Stimulated activated CD4-positive, alpha-beta T cell treated with anti-CD3 and anti-CD28 coated beads, TNF-alpha, amount 100 ng/mL, for 1 hour (primary cell): ENCODE results near the gene FKBP5.
"Not testable (repeated sequence)": the region's sequence is repeated elsewhere in the genome, so short reads cannot be mapped to it uniquely, and the experiment has no call there.

Experiments
- DNase-seq, 3 donors: peaks; one replicate each; pipeline ENCODE4 v3.0.0-alpha.2; 2020; ENCODE audit warnings: low read depth in 3 of 3, low spot score in 1 of 3

The FKBP5 gene

DNA sequence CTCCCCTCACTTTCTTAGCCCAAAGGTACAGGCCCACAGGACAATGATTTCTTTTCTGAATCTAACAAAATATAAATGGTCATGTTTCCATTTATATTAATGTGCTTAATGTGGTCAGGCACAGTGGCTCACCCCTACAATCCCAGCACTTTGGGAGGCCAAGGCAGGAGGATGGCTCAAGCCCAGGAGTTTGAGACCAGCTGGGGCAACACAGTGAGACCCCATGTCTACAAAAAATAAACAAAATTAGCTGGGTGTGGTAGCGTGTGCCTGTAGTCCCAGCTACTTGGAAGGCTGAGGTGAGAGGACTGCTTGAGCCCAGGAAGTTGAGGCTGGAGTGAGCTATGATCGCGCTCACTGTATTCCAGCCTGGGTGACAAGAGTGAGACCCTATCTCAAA lies 98.8 kb downstream of the FKBP5 start:
- no peak for DNase-seq

DNA sequence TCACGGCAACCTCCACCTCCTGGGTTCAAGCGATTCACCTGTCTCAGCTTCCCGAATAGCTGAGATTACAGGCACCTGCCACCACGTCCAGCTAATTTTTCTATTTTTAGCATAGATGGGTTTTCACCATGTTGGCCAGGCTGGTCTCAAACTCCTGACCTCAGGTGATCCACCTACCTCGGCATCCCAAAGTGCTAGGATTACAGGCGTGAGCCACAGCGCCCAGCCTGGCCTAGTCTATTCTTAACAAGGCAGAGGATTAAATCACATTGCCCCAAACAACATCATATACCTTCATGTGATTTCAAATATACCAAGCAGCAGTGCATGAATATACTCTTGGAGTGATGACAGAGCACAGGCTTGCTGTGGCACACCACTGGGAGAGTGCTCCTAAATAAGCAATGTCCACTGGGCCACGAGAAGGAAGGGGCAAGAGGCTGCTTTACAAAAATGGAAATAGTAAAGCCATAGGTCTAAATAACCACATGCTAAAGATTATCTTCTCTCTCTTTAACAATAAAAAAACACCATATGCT lies 99.4 kb downstream of the FKBP5 start:
- no peak for DNase-seq

DNA sequence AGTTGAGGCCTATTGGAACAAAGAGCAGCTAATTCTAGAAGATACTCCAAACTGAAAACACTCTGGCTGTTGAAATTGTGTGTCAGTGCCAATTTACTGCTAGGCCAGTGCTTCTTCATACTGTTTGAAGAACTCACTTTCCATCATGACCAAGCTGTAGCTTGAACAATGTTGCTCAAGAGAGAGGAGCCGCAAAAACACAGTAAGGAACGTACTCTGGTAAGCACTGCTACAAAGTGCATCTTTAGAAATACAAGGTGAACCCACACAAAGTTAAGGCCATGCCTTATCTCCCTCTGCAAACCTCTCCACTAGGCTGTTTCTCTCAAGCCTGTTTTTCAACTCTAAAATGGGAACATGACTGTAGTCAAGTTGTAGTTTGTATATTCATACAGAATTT lies 101.5 kb downstream of the FKBP5 start:
- DNase-seq = no peak

DNA sequence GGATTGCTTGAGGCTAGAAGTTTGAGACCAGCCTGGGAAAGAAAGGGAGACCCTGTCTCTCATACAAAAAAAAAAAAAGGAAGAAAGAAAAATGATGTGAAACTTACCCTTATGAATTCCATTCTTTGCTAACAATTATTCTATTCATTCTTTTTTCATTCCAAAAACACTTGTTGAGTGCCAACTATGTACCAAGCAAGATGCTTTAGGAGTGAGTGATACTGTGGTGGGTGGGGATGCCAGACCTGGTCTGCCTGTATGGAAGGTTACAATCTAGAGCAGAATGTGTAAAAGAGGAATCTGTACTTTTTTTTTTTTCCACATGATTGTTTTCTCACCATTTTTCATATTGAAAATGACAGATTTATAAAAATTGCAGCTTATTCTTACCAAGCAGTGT lies 102.2 kb downstream of the FKBP5 start:
- no peak for DNase-seq

DNA sequence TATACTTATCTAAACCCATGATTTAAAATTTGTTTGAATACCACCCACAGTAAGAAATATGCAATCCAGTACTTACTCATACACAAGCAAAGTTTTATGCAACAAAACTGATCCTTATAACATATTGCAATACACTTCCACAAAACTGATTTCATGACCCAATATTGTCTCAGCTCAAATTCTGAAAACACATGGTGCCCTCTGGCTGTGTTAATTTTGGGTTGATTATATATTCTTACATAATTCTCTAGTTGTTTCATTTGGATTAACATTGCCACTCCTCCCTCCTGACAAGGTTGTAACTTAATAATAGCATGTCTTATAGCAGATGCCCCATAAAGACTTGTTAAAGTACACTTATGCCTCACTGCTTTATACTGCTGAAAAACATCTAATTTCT lies 103.1 kb downstream of the FKBP5 start:
- DNase-seq = no peak

DNA sequence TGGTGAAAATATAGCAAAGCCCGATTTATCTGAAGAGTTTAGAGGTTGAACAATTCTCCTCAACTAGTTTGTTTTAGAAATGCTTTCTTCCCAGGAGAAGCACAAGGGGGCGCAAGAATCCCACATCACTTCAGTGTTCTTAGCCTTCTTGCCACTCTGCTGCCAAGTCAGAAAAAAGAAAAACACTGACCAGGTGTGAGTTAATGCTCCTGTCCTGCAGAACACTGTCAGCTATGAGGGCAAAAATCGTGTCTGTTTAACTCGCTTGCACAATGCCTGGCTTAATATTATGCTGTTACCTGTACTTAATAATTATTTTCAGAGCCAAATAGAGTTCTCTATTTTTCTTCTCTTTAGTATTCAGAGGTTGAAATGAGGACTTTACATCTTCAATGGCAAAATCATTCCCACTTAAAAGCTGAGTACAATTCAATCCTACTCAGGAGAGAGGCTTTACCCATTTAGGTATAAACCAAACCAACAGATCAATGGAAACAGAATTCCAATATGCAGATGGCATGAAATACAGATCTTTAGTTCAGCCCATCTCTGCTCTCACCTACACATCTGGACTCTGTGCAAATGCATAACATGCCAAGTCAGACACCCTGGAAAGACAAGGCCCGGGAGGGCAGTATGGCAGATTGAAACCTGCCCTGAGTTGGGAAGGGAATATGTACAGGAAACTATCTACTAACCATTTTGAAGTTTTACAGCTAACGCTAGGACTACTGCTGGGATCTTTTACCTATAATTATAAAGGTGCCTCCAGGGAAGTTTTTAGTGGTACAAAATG lies 104.6 kb downstream of the FKBP5 start:
- peak; percentile 42 to 51 (median 42) for DNase-seq

DNA sequence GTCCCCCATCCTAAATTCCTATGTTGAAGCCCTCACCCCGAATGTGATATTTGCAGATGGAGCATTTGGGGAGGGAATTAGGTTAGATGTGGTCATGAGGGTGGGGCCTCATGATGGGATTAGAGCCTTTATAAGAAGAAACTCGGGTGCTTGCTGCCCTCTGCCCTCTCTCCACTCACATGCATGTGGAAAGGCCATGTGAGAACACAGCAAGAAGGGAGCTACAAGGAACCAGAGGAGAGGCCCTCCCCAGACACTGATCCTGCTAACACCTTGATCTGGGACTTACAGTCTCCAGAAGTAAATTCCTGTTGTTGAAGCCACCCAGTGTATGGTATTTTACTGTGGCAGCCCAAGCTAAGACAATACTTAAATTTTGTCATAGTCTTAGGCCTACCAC lies 106.4 kb downstream of the FKBP5 start:
- no peak for DNase-seq

DNA sequence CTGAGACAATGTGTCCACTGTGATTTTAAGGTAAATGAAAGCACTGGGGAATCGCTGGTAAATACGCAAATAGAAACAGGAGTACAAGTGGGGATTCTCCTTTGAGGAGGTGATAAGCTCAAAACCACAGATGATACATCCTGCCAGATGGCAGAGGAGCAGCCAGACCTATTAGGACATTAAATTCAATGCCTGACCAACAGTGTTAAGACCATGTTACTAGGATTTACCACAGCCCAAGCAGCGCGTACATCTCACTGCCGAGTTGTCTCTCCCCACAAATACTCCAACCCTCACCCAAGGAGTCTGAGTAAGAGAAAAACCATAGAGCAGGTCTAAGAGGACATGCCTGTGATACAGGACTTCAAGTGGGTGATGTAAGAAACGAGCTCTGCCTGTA lies 107.1 kb downstream of the FKBP5 start:
- DNase-seq = no peak

DNA sequence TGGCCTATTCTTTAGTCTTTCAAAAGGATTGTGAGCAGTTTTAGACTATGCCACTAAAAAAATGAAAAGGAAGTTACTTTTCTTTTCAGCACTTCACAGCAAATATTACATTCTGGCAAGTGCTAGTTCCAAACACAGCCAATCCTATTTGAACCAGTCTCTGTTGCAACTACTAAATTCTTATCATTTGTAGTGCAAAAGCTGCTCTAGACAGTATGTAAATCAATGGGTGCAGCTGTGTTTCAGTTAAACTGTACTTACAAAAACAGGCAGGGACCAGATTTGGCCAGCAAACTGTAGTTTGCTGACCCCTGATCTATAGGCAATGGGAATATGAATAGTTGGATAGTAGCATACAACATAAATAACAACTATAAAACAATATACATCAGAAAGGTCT lies 107.9 kb downstream of the FKBP5 start:
- no peak for DNase-seq

DNA sequence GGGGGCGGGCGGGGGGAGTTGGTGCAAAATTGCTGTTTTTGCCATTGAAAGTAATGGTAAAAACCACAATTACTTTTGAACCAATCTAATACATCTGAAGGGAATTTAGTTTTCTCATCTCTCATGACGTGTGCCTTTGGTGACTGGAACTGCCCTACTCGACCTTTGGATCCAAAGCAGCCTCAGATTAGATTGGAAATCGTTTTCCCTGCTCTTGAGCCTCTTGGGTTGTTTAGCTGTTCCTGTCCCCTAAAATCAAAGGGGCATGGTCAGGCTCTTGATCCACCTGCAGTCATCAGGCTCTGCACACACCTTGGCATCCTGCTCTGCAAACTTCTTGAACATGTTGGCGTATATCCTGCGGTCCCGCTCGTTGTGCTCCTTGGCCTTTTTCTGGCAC lies 112.0 kb downstream of the FKBP5 start:
- DNase-seq = no peak

DNA sequence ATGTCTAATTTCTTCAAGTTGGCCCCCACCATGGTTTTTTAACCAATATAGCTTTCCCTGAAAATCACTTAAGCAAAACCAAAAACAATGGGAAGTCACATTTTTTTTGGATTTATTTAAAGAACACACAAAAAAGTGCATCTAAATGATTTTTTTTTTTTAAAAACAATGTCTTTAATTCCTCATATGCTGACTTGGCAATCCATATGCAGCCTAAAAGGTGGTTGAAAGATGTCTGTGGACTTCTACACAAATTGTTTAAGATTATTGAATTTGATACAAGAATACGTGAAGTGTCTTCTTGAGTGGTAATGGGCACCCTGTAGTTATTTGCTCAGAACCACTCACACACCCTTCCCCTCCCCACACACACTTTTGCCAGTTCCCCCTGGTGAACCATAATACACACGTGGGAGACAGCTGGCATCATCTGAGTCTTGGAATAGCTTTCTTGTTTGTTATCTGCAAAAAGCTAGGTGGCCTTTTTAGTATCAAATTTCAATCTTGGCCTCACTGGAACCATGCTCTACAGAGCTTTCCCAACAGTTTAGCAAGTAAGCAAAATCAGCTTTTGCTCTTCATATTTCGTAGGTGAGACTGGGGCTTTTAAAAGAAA lies 115.1 kb downstream of the FKBP5 start:
- no peak for DNase-seq

DNA sequence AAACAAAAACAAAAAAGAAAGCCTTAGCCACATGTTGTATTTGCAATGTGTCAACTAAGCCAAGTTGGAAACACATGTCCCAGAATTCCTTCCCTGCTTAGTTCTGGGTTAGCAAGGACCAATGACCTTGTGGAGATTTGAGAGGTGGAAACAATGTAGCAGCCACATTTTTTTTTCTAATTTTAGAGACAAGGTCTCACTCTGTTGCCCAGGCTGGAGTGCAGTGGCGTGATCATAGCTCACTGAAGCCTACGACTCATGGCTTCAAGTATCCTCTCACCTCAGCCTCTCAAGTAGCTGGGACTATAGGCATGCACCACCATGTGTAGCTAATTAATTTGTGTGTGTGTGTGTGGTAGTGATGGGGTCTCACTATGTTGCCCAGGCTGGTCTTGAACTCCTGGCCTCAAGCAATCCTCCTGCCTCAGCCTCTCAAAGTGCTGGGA lies 117.8 kb downstream of the FKBP5 start:
- DNase-seq = not testable (repeated sequence)

DNA sequence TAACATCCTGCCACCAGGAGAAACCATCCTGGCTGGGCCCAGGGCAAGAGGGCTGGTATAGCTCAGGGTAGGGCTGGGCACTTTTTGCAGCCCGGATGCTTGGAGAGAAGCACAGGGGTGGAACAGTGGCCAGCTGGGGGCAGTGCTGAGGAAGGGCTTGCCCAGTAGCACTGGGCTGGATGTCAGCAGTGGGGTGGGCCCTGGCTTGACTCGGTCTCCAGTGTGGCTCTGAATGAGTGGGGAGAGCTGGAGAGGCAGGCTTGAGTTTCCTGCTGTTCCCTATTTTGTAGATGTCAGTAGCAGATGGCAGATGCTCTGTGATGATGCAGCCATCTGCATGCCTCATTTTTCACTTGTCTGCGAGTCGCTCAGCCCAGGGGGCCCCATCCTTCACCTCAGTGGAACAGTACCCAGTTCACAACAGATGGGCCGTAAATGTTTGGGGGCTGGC lies 119.7 kb downstream of the FKBP5 start:
- DNase-seq = peak in 1 of 3 donors; percentile 5

DNA sequence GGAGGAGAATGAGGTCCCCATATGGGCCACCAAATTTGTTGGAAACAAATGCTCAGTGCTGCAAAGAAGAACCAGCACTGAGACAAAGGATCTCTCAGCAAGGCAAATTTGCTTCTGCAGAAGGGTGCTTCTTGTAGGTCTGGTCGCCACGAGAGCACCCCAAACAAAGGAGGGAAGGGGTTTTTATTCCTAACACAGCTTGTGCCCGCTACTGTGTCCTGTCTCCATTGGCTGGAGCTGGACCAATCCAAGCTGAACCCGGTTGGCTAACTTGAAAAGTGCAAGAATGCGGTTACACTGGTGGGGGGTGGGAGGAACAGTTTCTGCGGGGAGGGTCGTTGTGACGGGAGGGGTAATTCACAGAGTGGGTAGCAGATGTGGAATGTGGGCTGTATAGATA lies 121.9 kb downstream of the FKBP5 start:
- DNase-seq = no peak

DNA sequence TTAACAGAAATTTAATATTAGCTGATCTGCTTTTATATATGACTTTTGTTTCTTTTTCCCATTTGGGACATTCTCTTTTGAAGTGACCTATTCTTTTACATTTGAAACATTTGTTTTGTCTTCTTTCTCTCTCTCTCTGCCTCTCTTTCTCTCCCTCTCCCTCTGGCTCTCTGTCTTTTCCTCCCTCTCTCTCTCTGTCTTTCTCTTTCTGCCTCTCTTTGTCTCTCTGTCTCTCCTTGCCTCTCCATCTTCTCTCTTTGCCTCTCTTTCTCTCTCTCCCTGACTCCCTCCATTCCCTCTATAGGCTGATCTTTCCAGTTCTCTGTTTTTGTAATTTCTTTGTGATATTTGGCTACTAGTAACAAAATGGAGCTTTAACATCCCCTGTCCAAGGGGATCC lies 124.0 kb downstream of the FKBP5 start:
- DNase-seq = no peak

DNA sequence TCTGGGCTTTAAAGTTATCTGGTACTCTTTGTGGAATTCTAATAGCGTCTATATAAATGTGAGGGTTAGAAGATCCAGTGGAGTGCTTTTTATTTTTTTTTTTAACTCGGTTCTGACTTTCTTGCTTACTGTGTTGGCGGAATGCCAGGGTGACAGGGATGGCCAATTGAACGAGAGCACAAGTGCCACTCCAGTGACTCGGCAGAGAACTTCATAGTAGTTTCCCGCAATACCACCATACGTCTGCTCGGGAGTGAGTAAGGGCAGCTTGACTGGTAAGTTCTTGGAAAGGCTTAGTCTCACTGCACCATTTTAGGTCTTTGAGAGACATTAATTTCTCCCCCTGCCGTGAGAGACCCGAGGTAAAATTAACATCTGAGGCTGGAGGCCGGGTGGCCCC lies 126.7 kb downstream of the FKBP5 start:
- DNase-seq = no peak

DNA sequence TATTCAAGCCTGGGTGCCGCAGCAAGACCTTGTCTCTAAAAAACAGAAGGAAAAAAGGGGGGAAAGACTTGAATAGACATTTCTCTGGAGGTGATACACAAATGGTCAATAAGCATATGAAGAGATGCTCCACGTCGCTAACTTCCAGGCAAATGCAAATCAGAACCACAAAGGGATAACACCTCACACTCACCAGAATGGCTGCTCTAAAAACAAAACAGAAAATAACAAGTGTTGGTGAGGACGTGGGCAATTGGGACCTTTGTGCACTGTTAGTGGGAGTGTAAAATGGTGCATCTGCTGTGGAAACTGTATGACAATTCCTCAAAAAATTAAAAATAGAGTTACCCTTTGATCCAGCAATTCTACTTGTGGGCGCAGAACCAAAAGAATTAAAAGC lies 127.6 kb downstream of the FKBP5 start:
- no peak for DNase-seq

DNA sequence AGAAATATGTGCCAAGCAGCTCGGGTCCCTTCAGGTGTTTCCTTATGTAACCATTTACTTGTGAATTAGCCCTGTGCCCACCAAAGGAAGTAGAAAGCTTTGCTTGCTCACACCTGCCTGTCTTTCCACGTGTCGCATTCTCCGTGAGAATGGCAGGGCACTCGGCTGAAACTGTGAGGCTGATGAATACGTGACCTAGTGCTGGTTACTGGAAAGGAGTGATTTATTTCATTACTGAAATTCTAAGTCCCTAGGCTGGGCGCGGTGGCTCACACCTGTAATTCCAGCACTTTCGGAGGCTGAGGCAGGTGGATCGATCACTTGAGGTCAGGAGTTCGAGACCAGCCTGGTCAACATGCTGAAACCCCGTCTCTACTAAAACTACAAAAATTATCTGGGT lies 130.1 kb downstream of the FKBP5 start:
- DNase-seq = no peak

DNA sequence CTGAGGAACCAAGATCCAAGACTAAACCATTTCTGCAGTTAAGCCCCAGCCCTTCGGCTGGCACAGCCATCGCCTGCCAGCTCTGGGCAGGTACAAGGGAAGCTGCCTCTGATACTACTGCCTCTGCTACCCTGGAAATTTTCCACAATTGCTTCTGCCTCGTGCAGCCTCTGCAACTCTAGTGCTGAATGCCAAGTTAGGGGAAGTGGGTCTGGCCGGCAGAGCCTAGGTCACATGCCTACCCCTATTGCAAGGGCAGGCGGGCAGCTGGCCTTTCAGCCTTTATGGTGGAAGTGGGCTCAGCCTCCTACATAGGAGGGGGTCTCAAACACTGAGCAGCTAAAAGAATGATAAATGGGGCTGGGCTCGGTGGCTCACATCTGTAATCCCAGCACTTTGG lies 131.5 kb downstream of the FKBP5 start:
- no peak for DNase-seq

DNA sequence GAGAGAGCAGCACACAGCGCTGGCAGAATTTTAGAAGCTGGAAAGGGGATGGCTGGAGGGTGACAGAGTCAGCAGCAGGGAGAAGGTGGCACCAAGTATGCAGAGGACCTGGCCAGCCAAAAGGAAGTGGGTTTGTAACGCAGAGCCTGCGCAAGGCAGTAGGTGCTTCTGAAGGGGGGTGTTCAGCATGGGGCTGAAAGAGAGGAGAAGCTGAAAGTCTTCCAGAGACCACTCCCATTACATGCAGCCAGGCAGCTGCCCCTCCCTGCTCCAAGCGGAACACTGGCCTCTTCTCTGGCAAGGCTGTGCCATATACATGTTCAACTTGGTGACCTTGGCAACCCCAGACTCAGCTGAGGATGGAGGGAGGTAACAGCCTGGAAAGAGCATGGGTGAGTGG lies 133.9 kb downstream of the FKBP5 start:
- no peak for DNase-seq

DNA sequence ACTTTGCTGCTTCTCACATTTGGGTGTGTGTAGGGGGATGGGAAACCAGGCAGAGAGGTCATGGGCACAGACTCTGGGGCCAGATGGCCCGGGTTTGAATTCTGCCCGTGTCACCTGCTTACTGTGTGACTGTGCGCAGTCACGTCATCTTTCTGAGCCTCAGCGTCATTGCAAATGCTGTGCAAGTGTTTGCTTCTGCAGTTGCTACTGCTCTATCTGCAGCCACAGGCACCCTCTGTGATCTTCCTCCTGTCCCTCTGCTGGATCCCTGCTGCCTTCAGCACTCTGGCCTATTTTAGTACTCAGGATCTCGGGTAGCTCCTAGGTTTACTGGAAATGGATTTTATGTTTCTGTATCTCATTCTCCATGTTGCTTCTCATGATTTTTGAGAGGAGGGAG lies 135.4 kb downstream of the FKBP5 start:
- DNase-seq = no peak

DNA sequence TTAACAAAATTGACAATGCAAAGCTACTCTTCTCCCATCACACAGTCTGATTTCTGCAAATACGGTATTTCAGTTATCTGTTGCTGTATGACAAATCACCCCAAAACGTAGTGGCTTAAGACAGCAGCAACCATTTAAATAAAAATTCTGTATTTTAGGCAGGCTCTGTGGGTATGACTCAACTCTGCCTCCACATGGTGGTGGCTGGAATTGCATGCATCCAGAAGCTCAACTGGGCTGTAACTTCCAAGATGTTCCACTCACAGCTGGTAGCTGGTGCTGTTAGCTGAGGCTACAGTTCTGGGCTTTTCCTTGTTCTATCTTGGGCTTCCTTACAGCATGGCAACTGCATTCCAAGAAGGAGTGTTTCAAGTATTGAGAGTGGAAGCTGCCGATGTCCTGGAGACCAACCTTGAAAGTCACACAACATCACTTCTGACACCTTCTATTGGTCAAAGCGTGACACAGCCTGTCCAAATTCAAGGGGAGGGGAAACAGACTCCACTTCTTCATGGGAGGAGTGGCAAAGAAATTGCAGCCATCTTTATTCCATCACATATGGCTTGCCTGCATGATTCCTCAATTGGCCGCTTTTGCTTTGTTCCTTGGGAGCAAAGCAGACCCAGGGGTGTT lies 136.3 kb downstream of the FKBP5 start:
- peak; percentile 13 to 61 (median 15) for DNase-seq
